HEK293 (cell line): ENCODE results near the gene HPCAL1.

ENCODE experiments used
- CTCF ChIA-PET: fragments of 350-600 bp; formaldehyde crosslinking; extraction: SDS; loops from one replicate; lab custom pipeline; 2021; ENCODE audit warnings: antibody characterized with exemption; lab: Yijun Ruan, JAX
- POLR2A ChIA-PET: fragments of 300-600 bp; formaldehyde crosslinking; extraction: SDS; loops from one replicate; lab custom pipeline; 2020; ENCODE audit warnings: antibody characterized with exemption, inconsistent platforms; lab: Yijun Ruan, JAX
- H3K27ac ChIP-seq: fragments of 200-500 bp; sonication (Bioruptor generic); 2 replicates; pipeline ENCODE4 v1.5.1; 2014; ENCODE audit warnings: low read depth, low read length, control low read depth, inconsistent platforms; ENCODE audit errors: extremely low read depth
- H3K36me3 ChIP-seq, 2 experiments: fragments of 200-500 bp in 1 of 2; sonication (Bioruptor generic) in 1 of 2; 1 replicate in 1 of 2; 2 replicates in 1 of 2; pipeline ENCODE4 v1.5.1; 2014 to 2017; ENCODE audit warnings: inconsistent platforms in 2 of 2, low read length in 2 of 2; ENCODE audit not compliant: control insufficient read depth in 2 of 2, insufficient read depth in 1 of 2
- H3K4me1 ChIP-seq: fragments of 200-500 bp; sonication (Bioruptor generic); 2 replicates; pipeline ENCODE4 v1.5.1; 2014; ENCODE audit warnings: mild to moderate bottlenecking, low read length, inconsistent platforms; ENCODE audit not compliant: control insufficient read depth, insufficient read depth
- H3K4me3 ChIP-seq: 2 replicates; pipeline ENCODE4 v1.5.1; 2011; ENCODE audit warnings: low read depth, mild to moderate bottlenecking, control low read depth, low read length, moderate library complexity
- H3K9me3 ChIP-seq: fragments of 200-500 bp; sonication (Bioruptor generic); 2 replicates; pipeline ENCODE4 v1.5.1; 2014; ENCODE audit warnings: low read depth, low read length, inconsistent platforms; ENCODE audit not compliant: control insufficient read depth, insufficient read depth
- FEZF1 ChIP-seq: fragments of 450-650 bp; formaldehyde crosslinking; IDR thresholded peaks from 2 replicates; pipeline ENCODE4 v1.5.1; 2016; ENCODE audit warnings: missing biosample characterization, missing genetic modification characterization
- GLI4 ChIP-seq: fragments of 450-650 bp; formaldehyde crosslinking; IDR thresholded peaks from 2 replicates; pipeline ENCODE4 v1.5.1; 2016; ENCODE audit warnings: missing biosample characterization, missing genetic modification characterization
- PRDM1 ChIP-seq: fragments of 450-650 bp; formaldehyde crosslinking; IDR thresholded peaks from 2 replicates; pipeline ENCODE4; 2016; ENCODE audit warnings: missing biosample characterization, missing genetic modification characterization
- ZNF132 ChIP-seq: fragments of 450-650 bp; formaldehyde crosslinking; IDR thresholded peaks from 2 replicates; pipeline ENCODE4 v1.5.1; 2017; ENCODE audit warnings: missing biosample characterization, missing genetic modification characterization, borderline replicate concordance
- ZNF239 ChIP-seq: fragments of 450-650 bp; formaldehyde crosslinking; IDR thresholded peaks from 2 replicates; pipeline ENCODE4 v1.5.1; 2016; ENCODE audit warnings: missing biosample characterization, missing genetic modification characterization
- ZNF248 ChIP-seq: fragments of 450-650 bp; formaldehyde crosslinking; IDR thresholded peaks from 2 replicates; pipeline ENCODE4 v1.5.1; 2017; ENCODE audit warnings: missing biosample characterization, missing genetic modification characterization
- ZNF324 ChIP-seq: fragments of 450-650 bp; formaldehyde crosslinking; IDR thresholded peaks from 2 replicates; pipeline ENCODE4 v1.5.1; 2016; ENCODE audit warnings: missing biosample characterization, missing genetic modification characterization
- ZNF560 ChIP-seq: fragments of 450-650 bp; formaldehyde crosslinking; IDR thresholded peaks from 2 replicates; pipeline ENCODE4 v1.5.1; 2017; ENCODE audit warnings: missing biosample characterization, missing genetic modification characterization, borderline replicate concordance
- ZNF596 ChIP-seq: fragments of 450-650 bp; IDR thresholded peaks from 2 replicates; pipeline ENCODE4 v1.5.0; 2018; ENCODE audit warnings: missing biosample characterization, mild to moderate bottlenecking, missing genetic modification characterization, moderate library complexity
- ZNF624 ChIP-seq: fragments of 450-650 bp; formaldehyde crosslinking; IDR thresholded peaks from 2 replicates; pipeline ENCODE4 v1.5.1; 2017; ENCODE audit warnings: missing biosample characterization, missing genetic modification characterization
- ZNF626 ChIP-seq: fragments of 450-650 bp; sonication (Bioruptor Pico); formaldehyde crosslinking; IDR thresholded peaks from 2 replicates; pipeline ENCODE4 v1.5.1; 2018; ENCODE audit warnings: missing biosample characterization, missing genetic modification characterization, inconsistent platforms
- ZNF692 ChIP-seq: fragments of 450-650 bp; formaldehyde crosslinking; IDR thresholded peaks from 2 replicates; pipeline ENCODE4 v1.5.1; 2016; ENCODE audit warnings: missing biosample characterization, missing genetic modification characterization
- ZNF843 ChIP-seq: fragments of 450-650 bp; formaldehyde crosslinking; IDR thresholded peaks from 2 replicates; pipeline ENCODE4 v1.5.1; 2016; ENCODE audit warnings: missing biosample characterization, missing genetic modification characterization
- ZSCAN4 ChIP-seq: fragments of 450-650 bp; formaldehyde crosslinking; IDR thresholded peaks from 2 replicates; pipeline ENCODE4 v1.5.1; 2017; ENCODE audit warnings: missing biosample characterization, missing genetic modification characterization
- TF ChIP-seq, protein P1 (sequence below): fragments of 450-650 bp; formaldehyde crosslinking; IDR thresholded peaks from 2 replicates; pipeline ENCODE4 v1.5.1; 2016; ENCODE audit warnings: missing biosample characterization, missing genetic modification characterization
- TF ChIP-seq, protein P2 (sequence below): fragments of 450-650 bp; formaldehyde crosslinking; conservative IDR thresholded peaks from 2 replicates; pipeline ENCODE4 v1.5.1; 2016; ENCODE audit warnings: low read depth, missing biosample characterization, missing genetic modification characterization
- TF ChIP-seq, protein P3 (sequence below): fragments of 450-650 bp; formaldehyde crosslinking; IDR thresholded peaks from 2 replicates; pipeline ENCODE4 v1.5.1; 2016; ENCODE audit warnings: missing biosample characterization, missing genetic modification characterization
- TF ChIP-seq, protein P4 (sequence below): fragments of 450-650 bp; formaldehyde crosslinking; IDR thresholded peaks from 2 replicates; pipeline ENCODE4 v1.5.1; 2016; ENCODE audit warnings: missing biosample characterization, missing genetic modification characterization

The HPCAL1 gene

GRCh38 chr2:10256515-10257031 lies 46.1 kb upstream of the HPCAL1 start:
- no peaks in the 10 kb centered on the region for H3K4me1 ChIP-seq
- CTCF ChIA-PET: interaction anchor here (0.6 kb wide), 1 partner anchor 1312 kb away, joined by 3 read pairs; no protein-coding TSS in a partner anchor
- no peak overlapping the region for H3K4me3 ChIP-seq
- no peaks in the 10 kb centered on the region for H3K9me3 ChIP-seq
- H3K36me3 ChIP-seq: no peaks in the 10 kb centered on the region
- no peak for TF ChIP-seq ZNF624
- TF ChIP-seq, protein P1, sequence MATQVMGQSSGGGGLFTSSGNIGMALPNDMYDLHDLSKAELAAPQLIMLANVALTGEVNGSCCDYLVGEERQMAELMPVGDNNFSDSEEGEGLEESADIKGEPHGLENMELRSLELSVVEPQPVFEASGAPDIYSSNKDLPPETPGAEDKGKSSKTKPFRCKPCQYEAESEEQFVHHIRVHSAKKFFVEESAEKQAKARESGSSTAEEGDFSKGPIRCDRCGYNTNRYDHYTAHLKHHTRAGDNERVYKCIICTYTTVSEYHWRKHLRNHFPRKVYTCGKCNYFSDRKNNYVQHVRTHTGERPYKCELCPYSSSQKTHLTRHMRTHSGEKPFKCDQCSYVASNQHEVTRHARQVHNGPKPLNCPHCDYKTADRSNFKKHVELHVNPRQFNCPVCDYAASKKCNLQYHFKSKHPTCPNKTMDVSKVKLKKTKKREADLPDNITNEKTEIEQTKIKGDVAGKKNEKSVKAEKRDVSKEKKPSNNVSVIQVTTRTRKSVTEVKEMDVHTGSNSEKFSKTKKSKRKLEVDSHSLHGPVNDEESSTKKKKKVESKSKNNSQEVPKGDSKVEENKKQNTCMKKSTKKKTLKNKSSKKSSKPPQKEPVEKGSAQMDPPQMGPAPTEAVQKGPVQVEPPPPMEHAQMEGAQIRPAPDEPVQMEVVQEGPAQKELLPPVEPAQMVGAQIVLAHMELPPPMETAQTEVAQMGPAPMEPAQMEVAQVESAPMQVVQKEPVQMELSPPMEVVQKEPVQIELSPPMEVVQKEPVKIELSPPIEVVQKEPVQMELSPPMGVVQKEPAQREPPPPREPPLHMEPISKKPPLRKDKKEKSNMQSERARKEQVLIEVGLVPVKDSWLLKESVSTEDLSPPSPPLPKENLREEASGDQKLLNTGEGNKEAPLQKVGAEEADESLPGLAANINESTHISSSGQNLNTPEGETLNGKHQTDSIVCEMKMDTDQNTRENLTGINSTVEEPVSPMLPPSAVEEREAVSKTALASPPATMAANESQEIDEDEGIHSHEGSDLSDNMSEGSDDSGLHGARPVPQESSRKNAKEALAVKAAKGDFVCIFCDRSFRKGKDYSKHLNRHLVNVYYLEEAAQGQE: no peak
- no peak for TF ChIP-seq ZNF248
- TF ChIP-seq ZNF843 (tag by site-specific recombination): no peak
- no peak for TF ChIP-seq GLI4 (tag by site-specific recombination)
- TF ChIP-seq, protein P2, sequence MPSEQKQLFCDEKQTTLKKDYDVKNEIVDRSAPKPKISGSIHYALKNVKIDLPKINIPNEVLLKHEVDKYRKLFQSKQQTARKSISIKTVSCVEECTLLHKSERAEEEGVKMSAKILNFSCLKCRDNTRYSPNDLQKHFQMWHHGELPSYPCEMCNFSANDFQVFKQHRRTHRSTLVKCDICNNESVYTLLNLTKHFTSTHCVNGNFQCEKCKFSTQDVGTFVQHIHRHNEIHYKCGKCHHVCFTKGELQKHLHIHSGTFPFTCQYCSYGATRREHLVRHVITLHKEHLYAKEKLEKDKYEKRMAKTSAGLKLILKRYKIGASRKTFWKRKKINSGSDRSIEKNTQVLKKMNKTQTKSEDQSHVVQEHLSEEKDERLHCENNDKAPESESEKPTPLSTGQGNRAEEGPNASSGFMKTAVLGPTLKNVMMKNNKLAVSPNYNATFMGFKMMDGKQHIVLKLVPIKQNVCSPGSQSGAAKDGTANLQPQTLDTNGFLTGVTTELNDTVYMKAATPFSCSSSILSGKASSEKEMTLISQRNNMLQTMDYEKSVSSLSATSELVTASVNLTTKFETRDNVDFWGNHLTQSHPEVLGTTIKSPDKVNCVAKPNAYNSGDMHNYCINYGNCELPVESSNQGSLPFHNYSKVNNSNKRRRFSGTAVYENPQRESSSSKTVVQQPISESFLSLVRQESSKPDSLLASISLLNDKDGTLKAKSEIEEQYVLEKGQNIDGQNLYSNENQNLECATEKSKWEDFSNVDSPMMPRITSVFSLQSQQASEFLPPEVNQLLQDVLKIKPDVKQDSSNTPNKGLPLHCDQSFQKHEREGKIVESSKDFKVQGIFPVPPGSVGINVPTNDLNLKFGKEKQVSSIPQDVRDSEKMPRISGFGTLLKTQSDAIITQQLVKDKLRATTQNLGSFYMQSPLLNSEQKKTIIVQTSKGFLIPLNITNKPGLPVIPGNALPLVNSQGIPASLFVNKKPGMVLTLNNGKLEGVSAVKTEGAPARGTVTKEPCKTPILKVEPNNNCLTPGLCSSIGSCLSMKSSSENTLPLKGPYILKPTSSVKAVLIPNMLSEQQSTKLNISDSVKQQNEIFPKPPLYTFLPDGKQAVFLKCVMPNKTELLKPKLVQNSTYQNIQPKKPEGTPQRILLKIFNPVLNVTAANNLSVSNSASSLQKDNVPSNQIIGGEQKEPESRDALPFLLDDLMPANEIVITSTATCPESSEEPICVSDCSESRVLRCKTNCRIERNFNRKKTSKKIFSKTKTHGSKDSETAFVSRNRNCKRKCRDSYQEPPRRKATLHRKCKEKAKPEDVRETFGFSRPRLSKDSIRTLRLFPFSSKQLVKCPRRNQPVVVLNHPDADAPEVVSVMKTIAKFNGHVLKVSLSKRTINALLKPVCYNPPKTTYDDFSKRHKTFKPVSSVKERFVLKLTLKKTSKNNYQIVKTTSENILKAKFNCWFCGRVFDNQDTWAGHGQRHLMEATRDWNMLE (tag by site-specific recombination): no peak
- no peak for TF ChIP-seq ZNF324 (tag by site-specific recombination)
- no peak for TF ChIP-seq PRDM1 (tag by site-specific recombination)
- TF ChIP-seq, protein P3, sequence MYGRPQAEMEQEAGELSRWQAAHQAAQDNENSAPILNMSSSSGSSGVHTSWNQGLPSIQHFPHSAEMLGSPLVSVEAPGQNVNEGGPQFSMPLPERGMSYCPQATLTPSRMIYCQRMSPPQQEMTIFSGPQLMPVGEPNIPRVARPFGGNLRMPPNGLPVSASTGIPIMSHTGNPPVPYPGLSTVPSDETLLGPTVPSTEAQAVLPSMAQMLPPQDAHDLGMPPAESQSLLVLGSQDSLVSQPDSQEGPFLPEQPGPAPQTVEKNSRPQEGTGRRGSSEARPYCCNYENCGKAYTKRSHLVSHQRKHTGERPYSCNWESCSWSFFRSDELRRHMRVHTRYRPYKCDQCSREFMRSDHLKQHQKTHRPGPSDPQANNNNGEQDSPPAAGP (tag by site-specific recombination): no peak
- no peak for TF ChIP-seq ZSCAN4
- TF ChIP-seq, protein P4, sequence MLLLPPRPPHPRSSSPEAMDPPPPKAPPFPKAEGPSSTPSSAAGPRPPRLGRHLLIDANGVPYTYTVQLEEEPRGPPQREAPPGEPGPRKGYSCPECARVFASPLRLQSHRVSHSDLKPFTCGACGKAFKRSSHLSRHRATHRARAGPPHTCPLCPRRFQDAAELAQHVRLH (tag by site-specific recombination): no peak
- no peak for TF ChIP-seq ZNF626 (tag by site-specific recombination)
- no peak for TF ChIP-seq ZNF596 (tag by site-specific recombination)
- no peak for TF ChIP-seq ZNF239 (tag by site-specific recombination)
- no peak for TF ChIP-seq ZNF132 (tag by site-specific recombination)
- no peak for TF ChIP-seq FEZF1 (tag by site-specific recombination)
- no peak for TF ChIP-seq ZNF692 (tag by site-specific recombination)
- no peak for TF ChIP-seq ZNF560 (tag by site-specific recombination)
- no peak overlapping the region for H3K27ac ChIP-seq
- POLR2A ChIA-PET: no interaction called here
